HG03196 (cell line): ENCODE measurements around the gene CYSRT1.

ENCODE experiments used
- ATAC-seq: cut with Tn5 transposase; IDR thresholded peaks from one replicate; pipeline ENCODE4 v1.9.1; 2021; ENCODE audit not compliant: unreplicated experiment

CYSRT1 gene, protein sequence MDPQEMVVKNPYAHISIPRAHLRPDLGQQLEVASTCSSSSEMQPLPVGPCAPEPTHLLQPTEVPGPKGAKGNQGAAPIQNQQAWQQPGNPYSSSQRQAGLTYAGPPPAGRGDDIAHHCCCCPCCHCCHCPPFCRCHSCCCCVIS

DNA sequence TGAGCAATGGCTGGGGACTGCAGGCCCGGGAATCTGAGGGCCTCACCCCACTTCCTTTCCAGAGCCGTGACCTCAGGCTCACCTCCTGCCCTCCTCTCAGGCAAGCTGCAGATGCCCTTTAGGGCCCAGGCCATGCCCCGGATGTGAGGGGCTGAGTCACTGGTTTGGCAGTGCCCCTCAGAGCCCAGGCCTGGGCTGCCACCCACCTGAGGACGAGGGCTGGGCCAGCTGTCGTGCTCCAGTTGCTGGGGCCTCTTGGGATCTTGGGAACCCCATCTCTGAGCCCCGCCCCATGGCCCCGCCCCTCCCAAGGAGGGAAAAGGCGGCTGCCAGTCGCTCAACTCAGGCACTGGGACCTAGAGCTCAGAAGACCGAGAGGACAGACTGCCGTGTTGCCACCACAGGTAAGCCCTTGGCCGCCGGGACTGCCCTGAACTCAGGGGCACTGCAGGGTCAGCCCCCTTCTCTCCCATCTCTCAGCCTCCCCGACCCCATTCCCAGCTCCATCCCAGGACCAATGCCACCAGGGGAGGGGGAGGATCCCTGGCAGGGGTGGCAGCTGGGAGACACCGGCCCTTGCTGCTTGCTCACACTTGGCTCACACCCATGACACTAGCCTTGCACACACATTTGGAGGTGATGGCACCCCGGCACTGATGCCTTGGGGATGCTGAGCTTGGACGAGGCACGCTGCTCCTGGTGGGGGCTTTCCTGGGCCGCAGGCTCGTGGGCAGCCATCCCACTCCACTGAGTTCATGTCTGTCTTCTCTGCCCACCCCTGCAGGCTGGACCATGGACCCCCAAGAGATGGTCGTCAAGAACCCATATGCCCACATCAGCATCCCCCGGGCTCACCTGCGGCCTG lies at the start of gene CYSRT1:
TSS of gene CYSRT1 (plus strand) at position 345 of the 865 bp plus-strand sequence. CDS start at position 793, 448 bp downstream.
- no peak for ATAC-seq

DNA sequence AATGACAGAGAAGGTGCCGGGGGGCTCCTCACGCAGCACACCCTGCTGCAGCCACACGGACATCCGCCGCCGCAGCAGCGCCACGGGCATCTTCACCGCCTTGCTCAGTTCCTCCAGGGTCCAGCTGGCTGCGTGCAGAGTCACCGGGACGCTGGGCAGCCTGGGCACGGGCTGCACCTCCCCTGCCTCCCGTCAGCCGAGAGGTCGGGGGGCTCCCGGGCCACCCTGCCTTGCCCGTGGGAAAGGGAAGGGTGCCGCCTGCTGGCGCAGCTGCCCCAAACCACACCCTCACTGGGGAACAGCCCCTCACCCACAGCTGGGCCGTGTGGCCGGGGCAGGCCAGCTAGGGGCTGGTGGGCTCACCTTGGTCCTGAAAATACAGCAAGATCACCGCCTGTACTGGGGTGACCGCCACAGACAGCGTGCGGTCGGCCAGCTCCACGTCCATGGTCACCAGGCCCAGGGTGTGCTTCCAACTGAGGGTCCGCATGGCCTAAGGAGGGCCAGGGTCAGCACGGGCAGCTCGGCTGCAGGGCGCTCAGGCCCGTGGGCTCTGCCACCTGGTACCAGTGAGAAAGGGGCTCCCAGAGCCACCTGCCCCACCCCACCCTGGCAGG lies 49.5 kb upstream of the CYSRT1 start:
- no peak for ATAC-seq

DNA sequence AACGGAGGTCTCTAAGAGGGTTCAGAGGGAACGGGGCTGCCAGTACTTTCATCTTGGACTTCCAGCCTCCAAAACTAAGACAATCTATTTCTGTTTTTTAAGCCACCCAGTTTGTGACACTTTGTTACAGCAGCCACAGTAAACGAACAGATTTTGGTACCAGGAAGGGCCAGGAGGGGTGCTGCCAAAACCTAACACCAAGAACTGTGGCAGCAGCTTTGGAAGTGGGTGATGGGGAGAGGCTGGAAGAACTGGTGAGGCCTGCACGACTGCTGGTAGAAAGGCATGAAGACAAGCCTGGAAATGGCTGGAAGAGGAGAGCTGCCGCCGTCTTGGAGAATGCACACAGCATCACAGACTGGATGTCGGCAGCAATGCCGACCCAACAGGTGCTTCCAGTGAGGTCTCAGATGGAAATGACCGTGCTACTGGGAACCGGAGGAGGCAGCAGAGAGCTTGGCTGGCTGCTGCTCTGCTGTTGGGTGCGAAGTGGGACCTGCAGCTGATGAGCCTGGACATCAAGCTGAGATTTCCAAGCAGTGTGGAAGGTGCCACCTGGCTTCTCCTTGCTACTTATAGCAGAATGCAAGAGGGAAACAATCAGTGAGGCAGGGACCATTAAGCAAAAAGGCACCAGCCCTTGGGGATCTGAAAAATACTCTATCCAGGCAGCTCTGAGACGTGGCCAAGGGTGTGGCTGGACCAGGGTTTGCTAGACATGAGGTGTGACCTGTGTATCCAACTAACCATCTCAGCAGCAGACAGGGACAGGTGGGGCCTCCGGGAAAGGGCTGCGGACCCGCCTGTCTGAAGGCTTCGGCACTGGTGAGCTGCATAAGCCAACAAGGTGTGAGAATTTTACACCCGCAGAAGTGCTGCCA lies 48.4 kb upstream of the CYSRT1 start:
- no peak for ATAC-seq

DNA sequence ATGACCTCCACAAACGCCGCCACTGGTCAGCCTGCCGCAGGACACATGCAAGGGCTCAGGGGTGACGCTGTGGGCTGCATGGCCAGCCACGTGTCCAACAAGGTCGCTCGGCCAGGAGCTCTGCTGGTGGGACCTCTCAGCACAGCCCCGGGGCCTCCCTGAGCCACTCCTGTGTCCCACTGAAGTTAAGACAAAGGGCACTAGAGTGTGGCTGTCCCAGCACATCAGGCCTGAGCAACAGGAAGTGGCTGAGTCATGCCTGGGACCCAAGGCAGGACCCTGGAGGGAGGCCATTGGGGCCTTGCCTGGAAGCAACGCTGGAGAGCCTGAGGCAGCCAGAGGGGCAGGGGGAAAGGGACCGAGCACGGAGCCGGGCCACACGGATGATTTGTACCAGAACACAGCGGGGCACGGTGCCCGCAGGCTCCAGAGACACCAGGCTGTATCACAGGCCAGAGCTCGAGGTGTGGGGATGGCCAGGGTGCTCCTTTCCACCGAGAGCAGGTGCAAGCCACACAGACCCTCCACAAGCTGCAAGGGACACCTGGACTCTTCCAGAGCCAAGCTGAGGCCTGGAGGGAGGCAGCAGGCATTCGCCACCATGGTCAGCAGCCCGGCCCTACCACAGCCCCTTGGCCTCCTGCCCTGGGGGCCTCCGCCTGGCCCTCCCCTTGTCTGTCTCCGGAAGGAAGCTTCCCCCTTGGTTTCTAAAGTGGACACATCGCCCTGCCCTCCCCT lies 46.6 kb upstream of the CYSRT1 start:
- no peak for ATAC-seq

DNA sequence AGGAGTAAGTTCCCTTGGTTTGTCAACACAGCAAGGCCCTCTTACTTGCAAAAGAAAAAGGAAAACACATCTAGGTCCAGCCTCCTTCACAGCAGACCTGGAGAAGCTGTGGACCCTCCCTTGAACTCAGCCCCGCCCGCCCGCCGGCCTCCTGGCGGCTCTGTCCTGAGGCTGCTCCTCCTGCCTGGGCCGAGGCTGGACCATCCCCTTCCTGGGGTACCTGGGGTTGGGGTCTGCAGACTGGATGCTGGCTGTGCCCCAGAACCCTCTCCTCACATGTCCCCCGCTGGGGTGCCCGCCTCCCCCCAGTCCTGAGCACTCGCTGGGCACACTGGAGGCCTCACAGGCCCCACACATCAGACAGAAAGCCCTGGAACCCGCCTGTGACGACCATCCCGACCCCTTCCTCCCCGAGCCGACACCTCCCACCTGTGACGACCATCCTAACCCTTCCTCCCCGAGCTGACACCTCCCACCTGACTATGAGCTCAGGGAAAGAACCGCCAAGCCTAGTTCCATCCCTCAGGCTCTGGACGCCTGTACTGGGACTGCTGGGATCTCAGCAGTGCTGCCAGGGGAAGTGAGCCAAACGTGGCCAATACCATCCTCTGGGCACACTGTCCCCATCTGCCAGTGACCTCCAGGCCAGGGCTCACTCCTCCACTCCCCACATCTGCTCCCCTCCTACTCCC lies 45.9 kb upstream of the CYSRT1 start:
- ATAC-seq, result no peak

DNA sequence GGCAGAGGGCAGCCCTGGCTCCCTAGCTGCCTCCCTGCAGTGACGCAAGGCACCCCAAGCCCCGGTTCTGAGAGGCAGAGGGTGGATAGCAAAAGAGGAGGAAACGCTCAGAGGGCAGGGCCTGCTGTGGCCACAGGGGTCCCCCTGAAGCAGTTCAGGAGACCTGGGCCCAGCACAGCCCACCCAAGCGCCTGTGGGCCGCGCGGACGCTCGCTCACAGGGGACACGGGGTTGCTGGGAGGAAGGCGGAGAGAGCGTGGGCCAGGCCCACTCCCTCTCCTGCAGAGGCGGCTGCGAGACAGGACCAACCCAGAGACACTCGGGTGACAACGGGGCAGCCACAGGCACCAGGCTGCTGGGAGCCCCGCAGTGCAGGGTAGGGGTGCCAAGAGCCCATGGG lies 45.2 kb upstream of the CYSRT1 start:
- no peak for ATAC-seq

DNA sequence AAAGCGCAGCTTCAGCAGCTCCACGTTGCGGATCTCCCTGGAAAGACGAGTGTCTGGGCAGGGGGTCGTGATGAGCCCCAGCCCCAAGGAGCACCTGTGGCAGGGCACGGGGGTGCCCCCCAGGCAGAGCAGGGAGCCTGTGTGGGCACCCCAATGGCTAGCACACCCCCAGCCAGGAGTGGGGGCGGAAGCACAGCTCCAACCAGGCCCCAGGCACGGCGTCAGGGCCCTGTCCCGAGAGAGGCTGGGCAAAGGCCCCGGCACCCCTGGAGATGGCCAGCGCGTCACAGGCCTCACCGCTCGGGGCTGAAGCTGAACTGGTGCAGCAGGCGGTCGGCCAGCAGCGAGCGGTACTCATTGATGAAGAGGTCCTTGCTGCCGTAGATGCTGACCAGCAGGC lies 44.5 kb upstream of the CYSRT1 start:
- no peak for ATAC-seq

DNA sequence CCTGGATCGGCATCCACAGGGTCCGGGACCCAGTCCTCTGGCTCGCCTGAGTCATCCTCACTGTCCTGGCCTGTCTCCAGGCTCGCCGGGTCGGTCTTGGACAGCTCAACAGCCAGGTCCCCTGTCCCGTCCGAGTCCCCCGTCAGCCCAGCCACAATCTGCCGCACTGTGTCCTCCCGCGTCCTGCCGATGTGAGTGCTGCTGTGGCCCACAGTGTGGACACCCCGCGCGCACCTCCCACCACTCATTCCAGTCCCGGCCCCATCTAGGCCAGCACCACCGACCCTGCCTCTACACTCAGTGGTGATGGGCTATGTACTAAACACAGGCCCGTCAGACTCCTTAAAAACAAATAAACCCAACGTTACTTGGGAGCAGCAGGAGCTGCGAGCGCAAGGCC lies 43.3 kb upstream of the CYSRT1 start:
- ATAC-seq, result no peak

DNA sequence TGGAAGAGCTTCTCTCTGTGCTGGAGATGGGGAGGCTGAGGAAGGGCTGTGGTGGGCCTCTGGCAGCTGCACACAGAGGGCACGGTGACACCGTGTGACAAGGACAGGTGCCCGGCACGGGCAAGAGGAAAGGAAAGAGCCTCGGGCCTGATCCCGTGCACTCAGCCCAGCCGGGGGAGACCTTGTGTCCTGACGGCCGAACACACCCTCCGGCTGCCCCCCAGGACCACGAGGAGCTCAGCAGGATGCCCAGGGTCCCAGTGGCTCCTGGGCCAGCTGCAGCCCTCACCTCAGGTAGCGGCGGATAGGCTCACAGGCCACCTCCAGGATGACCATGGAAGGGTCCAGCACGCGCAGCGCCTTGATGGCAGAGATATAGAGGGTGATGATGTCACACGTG lies 42.1 kb upstream of the CYSRT1 start:
- ATAC-seq, result no peak

DNA sequence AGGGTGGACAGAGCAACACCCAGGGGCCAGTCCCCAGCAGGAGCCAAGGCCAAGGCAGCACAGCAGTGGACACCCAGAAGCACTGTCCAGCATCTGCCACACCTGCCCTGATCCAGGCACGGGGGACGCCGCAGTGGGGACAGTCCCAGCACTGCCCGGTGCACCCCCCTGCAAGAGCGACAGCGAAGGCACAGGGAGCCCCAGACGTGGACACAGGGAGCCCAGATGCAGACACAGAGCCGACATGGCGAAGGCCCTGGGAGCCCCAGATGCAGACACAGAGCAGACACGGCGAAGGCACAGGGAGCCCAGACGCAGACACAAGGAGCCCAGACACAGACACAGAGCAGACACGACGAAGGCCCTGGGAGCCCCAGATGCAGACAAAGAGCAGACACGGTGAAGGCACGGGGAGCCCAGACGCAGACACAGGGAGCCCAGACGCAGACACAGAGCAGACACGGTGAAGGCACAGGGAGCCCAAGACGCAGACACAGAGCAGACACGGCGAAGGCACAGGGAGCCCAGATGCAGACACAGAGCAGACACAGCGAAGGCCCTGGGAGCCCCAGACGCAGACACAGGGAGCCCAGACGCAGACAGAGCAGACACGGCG lies 40.9 kb upstream of the CYSRT1 start:
- ATAC-seq, result no peak

DNA sequence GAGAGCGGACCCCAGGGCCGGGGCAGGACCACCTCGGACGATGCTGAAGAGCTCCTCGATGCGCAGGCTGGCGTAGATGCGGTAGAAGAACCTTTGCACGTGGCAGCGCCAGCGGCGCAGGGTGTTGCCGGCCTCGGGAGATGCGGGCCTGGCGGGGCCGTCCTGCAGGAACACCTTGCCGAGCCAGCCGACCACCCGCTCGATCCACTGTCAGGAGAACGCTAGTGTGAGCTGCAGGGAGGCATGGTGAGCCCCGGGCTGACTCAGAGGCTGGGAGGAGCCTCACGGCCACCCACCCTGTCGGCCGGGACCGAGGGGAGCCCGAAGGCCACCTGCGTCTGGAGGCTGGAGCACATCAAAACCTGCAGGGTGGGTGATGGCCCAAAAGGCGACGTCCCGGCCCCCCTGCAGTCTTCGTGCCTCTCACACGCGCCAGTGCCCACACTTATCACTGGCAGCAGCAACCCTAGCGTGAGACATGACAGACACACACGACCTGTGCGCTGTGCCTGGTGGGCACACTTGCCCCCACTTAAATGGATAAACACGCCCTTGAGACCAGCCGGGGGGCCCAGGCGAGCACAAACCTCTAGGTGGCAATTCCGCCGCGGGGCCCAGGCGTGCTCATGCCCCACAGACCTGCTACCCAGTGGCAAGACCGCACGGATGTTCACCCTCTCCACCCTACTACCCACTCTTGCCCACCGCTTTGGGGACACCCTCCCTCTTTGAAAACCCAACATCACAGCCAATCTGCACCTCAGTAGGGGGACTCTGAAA lies 39.9 kb upstream of the CYSRT1 start:
- ATAC-seq, result no peak

DNA sequence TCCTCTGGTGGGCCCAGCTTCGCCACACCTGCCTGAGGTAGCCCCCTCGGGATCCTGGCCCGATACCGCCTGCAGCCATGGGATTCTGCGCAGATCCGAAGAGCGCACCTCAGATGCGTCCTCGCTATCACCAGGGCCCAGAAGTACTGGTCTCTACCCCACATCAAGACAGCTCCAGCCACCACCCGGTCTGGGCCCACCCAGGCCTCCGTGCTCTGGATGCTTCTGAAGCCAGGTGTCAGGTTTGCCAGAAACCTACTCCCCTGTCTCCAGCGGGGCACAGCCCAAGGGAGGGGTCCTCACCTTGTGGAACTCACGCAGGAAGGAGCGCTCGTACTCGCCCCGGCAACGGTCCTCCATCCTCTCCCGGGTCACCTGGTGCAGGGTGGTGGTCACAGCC lies 39.1 kb upstream of the CYSRT1 start:
- ATAC-seq, result no peak

DNA sequence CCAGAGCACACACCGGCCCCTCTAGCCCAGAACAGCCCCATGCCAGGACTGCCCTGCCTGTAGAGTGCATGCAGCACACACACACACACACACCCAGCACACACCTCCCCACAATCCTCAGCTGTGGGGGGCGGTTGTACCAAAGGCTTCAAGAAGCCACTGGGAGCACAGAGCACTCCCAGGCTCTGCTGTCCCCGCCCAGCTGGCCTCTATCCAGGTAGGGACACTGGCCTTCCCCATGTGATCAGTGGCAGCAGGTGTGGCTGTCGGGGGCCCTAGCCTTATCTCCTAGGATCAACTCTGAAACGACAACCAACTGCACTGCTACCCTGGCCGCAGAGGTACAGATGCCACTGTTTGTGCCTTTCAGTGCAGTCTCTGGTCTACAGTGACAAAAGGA lies 38.6 kb upstream of the CYSRT1 start:
- ATAC-seq, result no peak

DNA sequence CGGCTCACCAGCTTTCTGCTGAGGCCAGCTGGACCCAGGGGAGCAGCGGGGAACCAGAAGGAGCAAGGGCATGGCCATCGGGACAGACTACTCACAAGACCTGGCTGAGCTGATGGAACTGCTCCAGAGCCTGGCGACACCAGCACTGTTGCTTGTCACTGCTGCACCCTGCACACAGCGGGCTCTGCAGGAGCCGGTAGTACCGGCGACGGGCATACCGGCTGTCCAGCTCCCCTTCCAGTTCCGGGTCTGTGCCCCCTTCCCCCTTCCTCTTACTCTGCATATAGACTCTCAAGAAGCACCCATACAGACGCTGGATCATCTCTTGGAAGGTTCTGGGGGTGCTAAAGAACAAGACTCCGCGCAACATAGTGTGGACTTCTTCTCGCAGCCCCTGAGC lies 37.6 kb upstream of the CYSRT1 start:
- ATAC-seq, result no peak

DNA sequence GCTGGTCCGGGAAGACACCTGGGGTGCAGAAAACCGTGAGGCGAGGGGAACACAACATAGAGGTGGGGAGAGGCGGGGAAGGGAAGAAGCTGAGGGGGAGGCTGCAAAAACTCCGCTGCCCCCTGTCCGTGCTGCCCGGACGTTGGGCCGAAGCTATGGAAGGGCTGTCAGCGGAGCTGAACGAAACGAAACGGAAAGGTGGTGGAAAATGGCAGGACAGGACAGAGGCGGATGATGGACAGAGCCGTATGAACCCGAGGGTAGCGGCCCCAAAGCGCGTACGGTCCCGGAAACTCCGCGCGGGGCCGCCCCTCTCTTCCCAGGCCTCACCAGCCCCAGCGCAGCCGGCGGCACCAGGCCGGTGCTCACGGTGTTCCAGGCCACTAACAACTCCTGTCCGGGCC lies 36.9 kb upstream of the CYSRT1 start:
- ATAC-seq, result no peak

DNA sequence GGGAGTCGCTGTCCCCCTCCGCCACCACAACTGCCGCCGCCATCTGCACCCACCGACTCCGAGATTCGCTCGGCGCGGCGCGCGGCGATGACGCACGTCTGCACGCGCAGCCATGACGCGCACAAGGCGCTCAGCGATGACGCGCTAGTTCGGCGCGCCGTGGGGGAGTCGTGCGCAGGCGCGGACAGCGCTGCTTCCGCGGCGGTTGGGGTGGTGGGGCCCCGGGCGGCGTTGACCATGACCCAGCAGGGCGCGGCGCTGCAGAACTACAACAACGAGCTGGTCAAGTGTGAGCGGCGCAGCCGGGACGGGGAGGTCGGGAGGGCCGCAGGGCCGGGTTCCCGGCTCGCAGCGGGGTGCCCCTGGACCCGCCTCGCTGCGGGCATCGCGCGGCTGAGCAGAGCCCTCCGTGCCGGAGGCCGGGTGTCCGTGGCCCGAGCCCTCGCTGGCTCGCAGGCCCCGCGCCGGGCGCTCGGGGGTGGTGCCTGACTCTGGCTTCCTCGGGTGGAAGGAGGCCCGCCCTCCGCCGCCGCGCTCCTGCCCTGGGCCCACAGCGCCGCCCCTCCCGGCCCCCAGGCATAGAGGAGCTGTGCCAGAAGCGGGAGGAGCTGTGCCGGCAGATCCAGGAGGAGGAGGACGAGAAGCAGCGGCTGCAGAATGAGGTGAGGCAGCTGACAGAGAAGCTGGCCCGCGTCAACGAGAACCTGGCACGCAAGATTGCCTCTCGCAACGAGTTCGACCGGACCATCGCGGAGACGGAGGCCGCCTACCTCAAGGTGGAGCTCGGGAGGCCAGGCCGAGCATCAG lies 36.3 kb upstream of the CYSRT1 start, which contains the start of the genes ANAPC2 and SSNA1:
TSS of gene ANAPC2 (minus strand) at position 71 of the 807 bp plus-strand sequence. CDS start at position 43, 28 bp downstream.
TSS of gene SSNA1 (plus strand) at position 187 of the 807 bp plus-strand sequence. CDS start at position 238, 51 bp downstream.
- ATAC-seq, result peak; percentile 68
